ENCODE results near the gene UQCC5. TPM values are rescaled to one million over a fixed set of nuclear protein-coding genes. Genes with fewer than 3 reads are reported as not detected.

UQCC5 gene
- total RNA-seq, 1 experiment from 2014 or later = 37.8 TPM

- TF ChIP-seq ZNF263 (CRISPR knock-in tag; IDR thresholded peaks at IDR 0.05; ENCODE audit: low read depth) (no peak), ZNF396 (CRISPR knock-in tag; IDR thresholded peaks at IDR 0.05; ENCODE audit: borderline replicate concordance) (no peak), E2F1 (CRISPR knock-in tag; IDR thresholded peaks at IDR 0.05) (0 out of 2 replicates have a peak, but pooled peaks have one; percentile 55), SOX15 (CRISPR knock-in tag; IDR thresholded peaks at IDR 0.05) (no peak)
- CTCF ChIA-PET = interaction anchor here (1.1 kb wide), 1 partner anchor 50 kb away, joined by 4 read pairs; no protein-coding TSS in a partner anchor
- ATAC-seq (no peak), DNase-seq (ENCODE audit: low spot score) (peak; percentile 17)
- peaks cover 29% of the 10 kb centered on the region for H3K4me1 Mint-ChIP-seq
- peaks cover 13% of the 10 kb centered on the region for H3K36me3 Mint-ChIP-seq
- POLR2A ChIA-PET = interaction anchor here (0.8 kb wide), 1 partner anchor 14 kb away, joined by 5 read pairs; no protein-coding TSS in a partner anchor
- peak overlapping the region; percentile 57 for H3K27ac Mint-ChIP-seq
- H3K4me3 Mint-ChIP-seq = peak overlapping the region; percentile 80
- H3K9me3 Mint-ChIP-seq = no peaks in the 10 kb centered on the region
- no peaks in the 10 kb centered on the region for H3K27me3 Mint-ChIP-seq (ENCODE audit: low read depth)
Measured at GRCh38 chr3:52532517-52532837, 3.9 kb upstream of the UQCC5 start.

- Mint-ChIP-seq H3K27ac (peak overlapping the region; percentile 57), H3K4me1 (peaks cover 34% of the 10 kb centered on the region), H3K9me3 (no peaks in the 10 kb centered on the region), H3K4me3 (peak overlapping the region; percentile 80), H3K36me3 (peaks cover 8% of the 10 kb centered on the region), H3K27me3 (ENCODE audit: low read depth) (no peaks in the 10 kb centered on the region)
- ChIA-PET POLR2A (interaction anchor here (0.8 kb wide), 1 partner anchor 14 kb away, joined by 5 read pairs; no protein-coding TSS in a partner anchor), CTCF (no interaction called here)
- no peak for ATAC-seq
- peak; percentile 49; the same call in 1 of the 2 replicates for TF ChIP-seq FOXK1 (CRISPR knock-in tag; IDR thresholded peaks at IDR 0.05)
- TF ChIP-seq PRRX2 (CRISPR knock-in tag; IDR thresholded peaks at IDR 0.05) = no peak
- no peak for TF ChIP-seq JAZF1 (CRISPR knock-in tag; IDR thresholded peaks at IDR 0.05)
- peak; percentile 59 for TF ChIP-seq ZNF423 (CRISPR knock-in tag; IDR thresholded peaks at IDR 0.05)
- TF ChIP-seq, protein P1, sequence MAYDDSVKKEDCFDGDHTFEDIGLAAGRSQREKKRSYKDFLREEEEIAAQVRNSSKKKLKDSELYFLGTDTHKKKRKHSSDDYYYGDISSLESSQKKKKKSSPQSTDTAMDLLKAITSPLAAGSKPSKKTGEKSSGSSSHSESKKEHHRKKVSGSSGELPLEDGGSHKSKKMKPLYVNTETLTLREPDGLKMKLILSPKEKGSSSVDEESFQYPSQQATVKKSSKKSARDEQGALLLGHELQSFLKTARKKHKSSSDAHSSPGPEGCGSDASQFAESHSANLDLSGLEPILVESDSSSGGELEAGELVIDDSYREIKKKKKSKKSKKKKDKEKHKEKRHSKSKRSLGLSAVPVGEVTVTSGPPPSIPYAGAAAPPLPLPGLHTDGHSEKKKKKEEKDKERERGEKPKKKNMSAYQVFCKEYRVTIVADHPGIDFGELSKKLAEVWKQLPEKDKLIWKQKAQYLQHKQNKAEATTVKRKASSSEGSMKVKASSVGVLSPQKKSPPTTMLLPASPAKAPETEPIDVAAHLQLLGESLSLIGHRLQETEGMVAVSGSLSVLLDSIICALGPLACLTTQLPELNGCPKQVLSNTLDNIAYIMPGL (CRISPR knock-in tag; IDR thresholded peaks at IDR 0.05) = peak; percentile 43; the same call in 1 of the 2 replicates
- TF ChIP-seq ATF1 (CRISPR knock-in tag; IDR thresholded peaks at IDR 0.05) = 0 out of 2 replicates have a peak, but pooled peaks have one; percentile 49
- TF ChIP-seq, protein P2, sequence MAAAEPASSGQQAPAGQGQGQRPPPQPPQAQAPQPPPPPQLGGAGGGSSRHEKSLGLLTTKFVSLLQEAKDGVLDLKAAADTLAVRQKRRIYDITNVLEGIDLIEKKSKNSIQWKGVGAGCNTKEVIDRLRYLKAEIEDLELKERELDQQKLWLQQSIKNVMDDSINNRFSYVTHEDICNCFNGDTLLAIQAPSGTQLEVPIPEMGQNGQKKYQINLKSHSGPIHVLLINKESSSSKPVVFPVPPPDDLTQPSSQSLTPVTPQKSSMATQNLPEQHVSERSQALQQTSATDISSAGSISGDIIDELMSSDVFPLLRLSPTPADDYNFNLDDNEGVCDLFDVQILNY (CRISPR knock-in tag; IDR thresholded peaks at IDR 0.05) = peak; percentile 27; the same call in 1 of the 2 replicates
- TF ChIP-seq OVOL2 (CRISPR knock-in tag; IDR thresholded peaks at IDR 0.05; ENCODE audit: borderline replicate concordance) = no peak
- TF ChIP-seq, protein P3, sequence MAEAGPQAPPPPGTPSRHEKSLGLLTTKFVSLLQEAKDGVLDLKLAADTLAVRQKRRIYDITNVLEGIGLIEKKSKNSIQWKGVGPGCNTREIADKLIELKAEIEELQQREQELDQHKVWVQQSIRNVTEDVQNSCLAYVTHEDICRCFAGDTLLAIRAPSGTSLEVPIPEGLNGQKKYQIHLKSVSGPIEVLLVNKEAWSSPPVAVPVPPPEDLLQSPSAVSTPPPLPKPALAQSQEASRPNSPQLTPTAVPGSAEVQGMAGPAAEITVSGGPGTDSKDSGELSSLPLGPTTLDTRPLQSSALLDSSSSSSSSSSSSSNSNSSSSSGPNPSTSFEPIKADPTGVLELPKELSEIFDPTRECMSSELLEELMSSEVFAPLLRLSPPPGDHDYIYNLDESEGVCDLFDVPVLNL (CRISPR knock-in tag; IDR thresholded peaks at IDR 0.05; ENCODE audit: borderline replicate concordance, low read depth) = no peak
- peak; percentile 57 for DNase-seq (ENCODE audit: low spot score)
Measured at GRCh38 chr3:52532838-52533622, 3.4 kb upstream of the UQCC5 start.

- peak; percentile 66 for DNase-seq (ENCODE audit: low spot score)
- Mint-ChIP-seq H3K27me3 (ENCODE audit: low read depth) (no peaks in the 10 kb centered on the region), H3K4me1 (peaks cover 39% of the 10 kb centered on the region), H3K4me3 (peak within 1 kb of the TSS; percentile 85), H3K9me3 (no peaks in the 10 kb centered on the region), H3K36me3 (peaks cover 5% of the 10 kb centered on the region), H3K27ac (peak within 1 kb of the TSS; percentile 86)
- POLR2A ChIA-PET = no interaction called here
- ATAC-seq = peak; percentile 20
- CTCF ChIA-PET = no interaction called here
- TF ChIP-seq RORB (CRISPR knock-in tag; IDR thresholded peaks at IDR 0.05) = no peak
- TF ChIP-seq TP53 (CRISPR knock-in tag; IDR thresholded peaks at IDR 0.05) = no peak
- no peak for TF ChIP-seq OVOL2 (CRISPR knock-in tag; IDR thresholded peaks at IDR 0.05; ENCODE audit: borderline replicate concordance)
- peak; percentile 27; the same call in 1 of the 2 replicates for TF ChIP-seq SP1 (CRISPR knock-in tag; conservative IDR thresholded peaks at IDR 0.05)
- TF ChIP-seq ZBTB43 (CRISPR knock-in tag; IDR thresholded peaks at IDR 0.05) = no peak
- TF ChIP-seq ZNF671 (CRISPR knock-in tag; IDR thresholded peaks at IDR 0.05) = no peak
- TF ChIP-seq ZBTB21 (CRISPR knock-in tag; IDR thresholded peaks at IDR 0.05; ENCODE audit: borderline replicate concordance) = no peak
- no peak for TF ChIP-seq FOXJ3 (CRISPR knock-in tag; IDR thresholded peaks at IDR 0.05; ENCODE audit: borderline replicate concordance)
- TF ChIP-seq, protein P4, sequence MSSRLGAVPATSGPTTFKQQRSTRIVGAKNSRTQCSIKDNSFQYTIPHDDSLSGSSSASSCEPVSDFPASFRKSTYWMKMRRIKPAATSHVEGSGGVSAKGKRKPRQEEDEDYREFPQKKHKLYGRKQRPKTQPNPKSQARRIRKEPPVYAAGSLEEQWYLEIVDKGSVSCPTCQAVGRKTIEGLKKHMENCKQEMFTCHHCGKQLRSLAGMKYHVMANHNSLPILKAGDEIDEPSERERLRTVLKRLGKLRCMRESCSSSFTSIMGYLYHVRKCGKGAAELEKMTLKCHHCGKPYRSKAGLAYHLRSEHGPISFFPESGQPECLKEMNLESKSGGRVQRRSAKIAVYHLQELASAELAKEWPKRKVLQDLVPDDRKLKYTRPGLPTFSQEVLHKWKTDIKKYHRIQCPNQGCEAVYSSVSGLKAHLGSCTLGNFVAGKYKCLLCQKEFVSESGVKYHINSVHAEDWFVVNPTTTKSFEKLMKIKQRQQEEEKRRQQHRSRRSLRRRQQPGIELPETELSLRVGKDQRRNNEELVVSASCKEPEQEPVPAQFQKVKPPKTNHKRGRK (CRISPR knock-in tag; IDR thresholded peaks at IDR 0.05; ENCODE audit: borderline replicate concordance) = no peak
- peak; percentile 63 for TF ChIP-seq NFYB (CRISPR knock-in tag; conservative IDR thresholded peaks at IDR 0.05; ENCODE audit: low read depth)
- TF ChIP-seq NR1H2 (CRISPR knock-in tag; IDR thresholded peaks at IDR 0.05) = no peak
- TF ChIP-seq SOX15 (CRISPR knock-in tag; IDR thresholded peaks at IDR 0.05) = no peak
Measured at GRCh38 chr3:52533623-52534280, 2.7 kb upstream of the UQCC5 start, which contains the start of gene NT5DC2. NT5DC2 (minus strand) TSS chr3:52533857; CDS start chr3:52533737, 120 bp downstream.
